NCI-H2107 treated with DMSO at 0.1 percent for 48 hours (cell line): ENCODE data around the gene NR2C2AP.
"Not testable (repeated sequence)": the region's sequence is repeated elsewhere in the genome, so short reads cannot be mapped to it uniquely, and the experiment has no call there.

Experiments
- DNase-seq: peaks from one replicate; lab custom pipeline; 2025; ENCODE audit not compliant: unreplicated experiment; lab: John Stamatoyannopoulos, UW

Gene NR2C2AP, protein sequence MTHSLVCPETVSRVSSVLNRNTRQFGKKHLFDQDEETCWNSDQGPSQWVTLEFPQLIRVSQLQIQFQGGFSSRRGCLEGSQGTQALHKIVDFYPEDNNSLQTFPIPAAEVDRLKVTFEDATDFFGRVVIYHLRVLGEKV

DNA sequence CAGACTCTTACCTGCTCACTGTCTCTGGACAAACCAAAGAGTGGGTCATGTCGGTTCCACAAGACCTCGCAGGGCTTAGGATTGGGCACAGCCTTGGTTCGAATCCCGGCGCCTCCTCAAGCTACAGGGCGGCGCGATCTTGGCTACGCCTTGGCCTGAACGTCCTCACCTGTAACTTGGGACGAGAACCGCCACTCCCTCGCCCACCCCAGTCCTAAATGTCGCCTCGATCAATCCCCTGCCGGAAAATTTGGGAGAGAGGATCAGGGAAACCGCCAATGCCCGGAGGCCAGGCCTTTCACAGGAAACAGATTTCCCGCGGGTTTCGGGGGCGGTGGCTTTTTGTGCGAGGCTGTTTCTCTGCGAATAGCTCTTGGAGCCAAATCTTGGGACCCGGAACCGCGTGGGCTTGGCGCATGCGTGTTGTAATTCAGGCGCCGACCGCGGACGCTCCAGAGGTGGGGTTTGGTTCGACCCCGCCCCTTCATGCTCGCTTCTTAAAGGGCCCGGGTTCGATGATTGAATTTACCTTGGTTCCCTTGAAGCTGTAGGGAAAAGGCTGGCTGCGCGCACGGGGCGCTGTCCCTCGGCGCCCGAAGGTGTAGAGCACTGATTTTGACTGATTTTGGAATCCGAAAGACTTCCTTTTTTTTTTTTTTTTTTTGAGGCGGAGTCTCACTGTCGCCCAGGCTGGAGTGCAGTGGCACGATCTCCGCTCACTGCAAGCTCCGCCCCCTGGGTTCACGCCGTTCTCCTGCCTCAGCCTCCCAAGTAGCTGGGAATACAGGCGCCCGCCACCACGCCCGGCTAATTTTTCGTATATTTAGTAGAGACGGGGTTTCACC is at the start of gene NR2C2AP:
TSS of gene NR2C2AP (minus strand) at position 403 of the 845 bp plus-strand sequence. CDS start at position 49, 354 bp downstream.
- no peak for DNase-seq

DNA sequence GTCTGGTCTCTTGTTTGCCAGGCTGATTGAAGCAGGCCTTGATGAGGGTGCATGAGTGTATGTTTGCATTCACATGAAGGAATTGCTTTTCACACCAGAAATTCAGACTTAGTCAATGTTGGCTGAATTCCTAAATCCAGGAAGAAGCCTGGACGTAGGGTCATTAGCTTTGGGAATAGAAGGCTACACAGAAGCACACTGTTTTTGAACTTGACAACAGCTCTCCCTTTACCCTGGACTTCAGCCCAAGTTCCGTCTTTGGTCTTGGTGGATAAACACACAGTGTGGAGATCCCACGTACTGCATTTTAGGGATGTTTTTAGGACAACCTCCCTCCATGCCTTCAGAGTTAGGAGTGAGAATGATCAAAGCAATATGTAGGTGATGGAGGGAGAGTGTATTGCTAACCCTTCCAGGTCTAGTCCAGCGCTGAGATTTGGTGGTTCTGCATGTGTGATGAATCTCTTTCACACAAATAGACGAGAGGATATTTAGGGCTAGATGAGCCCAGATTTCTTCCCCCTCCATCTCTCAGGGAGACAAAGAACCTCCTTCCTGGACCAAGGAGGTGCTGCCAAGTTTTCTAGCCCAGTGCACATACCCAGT is 47.1 kb upstream of the NR2C2AP start:
- no peak for DNase-seq

DNA sequence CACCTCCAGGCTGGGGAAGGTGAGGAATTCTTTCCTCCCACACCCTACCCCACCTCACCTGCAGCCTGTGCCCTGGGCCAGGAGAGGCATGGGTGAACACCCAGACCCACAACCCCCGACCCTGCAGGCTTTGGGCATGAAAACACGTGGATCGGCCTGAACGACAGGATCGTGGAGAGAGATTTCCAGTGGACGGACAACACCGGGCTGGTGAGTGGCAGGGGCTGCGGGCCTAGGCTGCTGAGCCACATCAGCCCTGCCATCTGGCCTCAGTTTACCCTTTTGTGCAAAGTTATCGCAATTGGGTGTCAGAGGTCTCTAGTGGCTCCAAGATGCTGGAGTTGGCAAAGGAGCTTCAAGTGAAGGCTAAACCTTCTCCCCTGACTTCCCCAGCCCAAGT is 37.3 kb upstream of the NR2C2AP start:
- DNase-seq: no peak

DNA sequence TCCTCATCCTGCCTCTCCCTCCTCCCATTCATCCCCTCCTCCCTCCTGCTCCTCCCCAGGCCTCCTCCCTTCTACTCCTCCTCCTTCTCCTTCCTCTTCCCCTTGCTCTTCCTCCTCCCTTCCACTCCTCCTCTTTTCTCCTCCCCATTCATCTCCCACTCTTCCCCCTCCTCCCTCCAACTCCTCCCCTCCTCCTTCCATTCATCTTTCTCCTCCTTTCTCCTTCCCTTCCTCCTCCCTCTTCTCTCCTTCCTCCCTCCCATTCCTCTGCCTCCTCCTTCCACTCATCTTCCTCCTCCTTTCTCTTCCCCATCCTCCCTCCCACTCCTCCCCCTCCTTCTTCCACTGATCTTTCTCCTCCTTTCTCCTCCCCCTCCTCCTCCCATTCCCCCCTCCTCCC is 36.5 kb upstream of the NR2C2AP start:
- no peak for DNase-seq

DNA sequence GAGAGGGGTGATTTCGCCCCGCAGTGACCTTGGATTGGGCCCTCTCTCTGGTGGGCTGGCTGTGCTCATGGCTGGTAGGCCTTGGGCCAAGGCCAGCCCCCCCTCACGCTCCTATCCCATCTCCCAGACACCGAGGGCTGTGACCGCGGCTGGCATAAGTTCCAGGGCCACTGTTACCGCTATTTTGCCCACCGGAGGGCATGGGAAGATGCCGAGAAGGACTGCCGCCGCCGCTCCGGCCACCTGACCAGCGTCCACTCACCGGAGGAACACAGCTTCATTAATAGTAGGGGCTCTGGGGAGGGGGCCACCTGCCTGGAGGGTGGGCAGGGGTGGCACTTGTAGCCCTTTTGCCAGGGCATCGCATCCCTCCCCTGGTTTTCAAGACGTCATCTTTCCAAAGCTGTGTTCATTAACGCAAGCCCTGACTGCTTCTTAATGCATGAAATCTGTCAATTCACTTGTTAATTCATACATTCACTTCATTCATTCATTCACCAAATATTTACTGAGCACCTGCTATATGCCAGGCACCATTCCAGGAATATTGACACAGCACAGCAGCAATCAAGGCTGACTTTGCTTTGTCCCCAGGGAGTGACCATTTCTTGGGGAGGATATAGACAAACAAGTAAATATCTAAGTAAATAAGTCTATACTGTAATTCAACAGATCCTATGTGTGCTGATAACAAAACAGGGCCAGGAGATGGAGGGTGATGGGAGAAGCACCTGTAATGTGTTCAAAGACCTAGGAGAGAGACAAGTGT is 35.1 kb upstream of the NR2C2AP start:
- DNase-seq: no peak

DNA sequence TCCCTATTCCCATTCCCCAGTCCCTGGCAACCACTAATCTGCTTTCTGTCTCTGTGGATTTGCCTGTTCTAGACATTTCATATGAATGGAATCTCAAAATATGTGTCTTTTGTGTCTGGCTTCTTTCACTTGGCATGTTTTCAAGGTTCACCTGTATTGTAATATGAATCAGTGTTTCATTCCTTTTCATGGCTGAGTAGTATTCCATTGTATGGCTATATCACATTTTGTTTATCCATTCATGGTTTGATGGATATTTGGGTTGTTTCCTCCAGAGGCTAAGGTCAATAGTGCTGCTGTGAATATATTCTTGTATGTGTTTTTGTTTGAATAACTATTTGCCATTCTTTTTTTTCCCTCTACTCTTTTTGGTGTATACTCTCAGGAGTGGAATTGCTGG is 33.0 kb upstream of the NR2C2AP start:
- DNase-seq: no peak

DNA sequence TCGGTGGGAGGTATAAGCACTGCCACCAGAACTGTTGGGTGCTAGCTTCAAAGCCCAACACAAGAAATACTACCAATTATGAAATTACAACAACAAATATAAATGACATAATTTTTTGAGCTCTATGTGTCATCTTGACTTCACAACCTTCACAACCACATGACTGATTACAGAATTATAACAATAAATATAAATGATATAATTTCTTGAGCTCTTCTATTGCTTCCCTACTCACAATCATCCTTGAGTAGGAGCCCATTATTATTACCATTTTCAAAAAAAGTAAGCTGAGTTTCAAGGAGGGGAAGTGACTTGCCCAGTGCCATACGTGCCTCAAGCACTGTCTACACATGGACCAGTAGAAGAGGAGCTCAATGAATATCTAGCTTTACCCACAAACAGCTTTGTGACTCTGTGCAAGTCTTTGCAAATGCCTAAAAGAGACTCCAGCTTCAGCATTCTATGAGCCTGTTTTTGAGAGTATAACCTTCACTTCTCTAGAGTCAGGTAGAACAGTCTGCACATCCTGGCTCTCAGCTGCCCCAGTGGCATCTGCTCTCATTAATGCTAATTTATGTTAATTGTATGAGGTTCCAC is 31.1 kb upstream of the NR2C2AP start:
- no peak for DNase-seq

DNA sequence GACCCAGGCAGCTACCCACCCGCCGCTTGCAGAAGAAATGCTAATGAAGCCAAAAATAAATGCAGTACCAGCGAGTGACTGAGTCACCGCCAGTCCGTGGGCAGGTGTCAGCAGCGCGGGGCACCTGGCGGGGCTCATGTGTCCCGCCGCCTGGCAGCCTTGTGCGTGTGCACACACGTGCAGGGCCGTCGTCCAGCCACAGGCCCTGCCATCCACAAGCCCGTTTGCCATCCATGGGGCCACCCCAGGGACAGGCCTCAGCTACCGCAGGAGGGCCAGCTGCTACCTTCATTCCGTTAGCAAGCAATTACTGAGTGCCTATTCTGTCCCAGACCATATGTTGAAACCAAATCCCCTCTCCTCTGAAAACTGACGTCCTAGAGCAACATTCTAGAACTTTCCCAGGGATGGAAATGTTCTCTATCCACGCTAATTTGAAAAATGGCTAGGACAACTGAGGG is 29.1 kb upstream of the NR2C2AP start:
- DNase-seq: no peak

DNA sequence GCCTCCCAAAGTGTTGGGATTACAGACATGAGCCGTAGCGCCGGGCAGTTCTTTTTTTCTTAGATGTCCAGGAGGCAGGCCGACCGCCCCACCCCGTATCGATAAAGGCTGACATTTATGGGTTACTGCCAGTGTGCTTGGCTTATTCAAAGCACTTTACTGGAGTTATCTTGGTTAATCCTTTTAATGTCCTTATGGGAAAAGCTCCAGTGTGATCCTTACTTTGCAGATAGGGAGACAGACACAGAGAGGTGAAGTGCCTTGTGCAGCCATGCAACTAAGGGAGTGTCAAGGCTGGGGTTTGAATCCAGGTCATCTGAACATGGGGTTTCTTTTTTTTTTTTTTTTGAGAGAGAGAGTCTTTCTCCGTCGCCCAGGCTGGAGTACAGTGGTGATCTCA is 27.8 kb upstream of the NR2C2AP start:
- no peak for DNase-seq

DNA sequence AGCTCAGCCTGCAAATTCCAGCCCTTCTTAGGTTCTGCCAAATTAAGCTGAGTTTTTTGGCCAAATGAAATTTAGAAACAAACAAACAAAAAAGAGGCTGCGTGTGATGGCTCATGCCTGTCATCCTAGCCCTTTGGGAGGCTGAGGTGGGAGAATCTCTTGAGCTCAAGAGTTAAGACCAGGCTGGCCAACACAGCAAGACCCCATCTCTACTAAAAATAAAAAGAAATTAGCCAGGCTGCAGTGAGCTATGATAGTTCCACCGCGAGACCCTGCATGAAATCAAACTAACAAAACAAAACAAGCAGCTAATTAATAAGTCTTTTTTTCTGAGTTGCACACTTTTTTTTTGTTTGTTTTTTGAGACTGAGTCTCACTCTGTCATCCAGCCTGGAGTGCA is 26.5 kb upstream of the NR2C2AP start:
- no peak for DNase-seq

DNA sequence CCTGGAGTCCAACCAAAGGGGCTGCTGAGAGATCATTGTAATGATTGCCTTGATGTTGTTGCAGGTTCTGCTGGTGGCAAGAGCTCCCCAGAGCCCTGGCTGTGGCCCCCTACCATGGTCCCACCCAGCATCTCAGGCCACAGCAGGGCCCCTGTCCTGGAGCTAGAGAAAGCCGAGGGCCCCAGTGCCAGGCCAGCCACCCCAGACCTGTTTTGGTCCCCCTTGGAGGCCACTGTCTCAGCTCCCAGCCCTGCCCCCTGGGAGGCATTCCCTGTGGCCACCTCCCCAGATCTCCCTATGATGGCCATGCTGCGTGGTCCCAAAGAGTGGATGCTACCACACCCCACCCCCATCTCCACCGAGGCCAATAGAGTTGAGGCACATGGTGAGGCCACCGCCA is 24.0 kb upstream of the NR2C2AP start:
- DNase-seq: no peak

DNA sequence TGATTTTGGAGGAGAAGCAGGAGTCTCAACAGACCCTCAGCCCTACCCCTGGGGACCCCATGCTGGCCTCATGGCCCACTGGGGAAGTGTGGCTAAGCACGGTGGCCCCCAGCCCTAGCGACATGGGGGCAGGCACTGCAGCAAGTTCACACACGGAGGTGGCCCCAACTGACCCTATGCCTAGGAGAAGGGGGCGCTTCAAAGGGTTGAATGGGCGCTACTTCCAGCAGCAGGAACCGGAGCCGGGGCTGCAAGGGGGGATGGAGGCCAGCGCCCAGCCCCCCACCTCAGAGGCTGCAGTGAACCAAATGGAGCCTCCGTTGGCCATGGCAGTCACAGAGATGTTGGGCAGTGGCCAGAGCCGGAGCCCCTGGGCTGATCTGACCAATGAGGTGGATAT is 23.4 kb upstream of the NR2C2AP start:
- no peak for DNase-seq

DNA sequence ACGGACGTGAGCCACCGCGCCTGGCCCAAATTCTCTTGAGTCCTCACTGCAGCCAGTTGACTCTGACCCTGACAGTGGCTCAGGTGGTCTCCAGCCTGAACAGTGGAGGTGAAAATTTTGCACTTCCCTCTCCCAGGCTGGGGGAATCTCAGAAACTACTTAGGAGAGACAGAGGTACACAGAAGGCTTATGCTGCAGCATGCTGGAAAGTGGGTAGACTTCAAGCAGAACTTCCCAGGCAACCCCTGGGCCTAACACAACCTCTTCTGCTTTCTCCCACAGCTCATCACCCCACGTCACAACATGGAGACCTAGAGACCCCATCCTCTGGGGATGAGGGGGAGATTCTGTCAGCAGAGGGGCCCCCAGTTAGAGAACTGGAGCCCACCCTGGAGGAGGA is 23.0 kb upstream of the NR2C2AP start:
- no peak for DNase-seq

DNA sequence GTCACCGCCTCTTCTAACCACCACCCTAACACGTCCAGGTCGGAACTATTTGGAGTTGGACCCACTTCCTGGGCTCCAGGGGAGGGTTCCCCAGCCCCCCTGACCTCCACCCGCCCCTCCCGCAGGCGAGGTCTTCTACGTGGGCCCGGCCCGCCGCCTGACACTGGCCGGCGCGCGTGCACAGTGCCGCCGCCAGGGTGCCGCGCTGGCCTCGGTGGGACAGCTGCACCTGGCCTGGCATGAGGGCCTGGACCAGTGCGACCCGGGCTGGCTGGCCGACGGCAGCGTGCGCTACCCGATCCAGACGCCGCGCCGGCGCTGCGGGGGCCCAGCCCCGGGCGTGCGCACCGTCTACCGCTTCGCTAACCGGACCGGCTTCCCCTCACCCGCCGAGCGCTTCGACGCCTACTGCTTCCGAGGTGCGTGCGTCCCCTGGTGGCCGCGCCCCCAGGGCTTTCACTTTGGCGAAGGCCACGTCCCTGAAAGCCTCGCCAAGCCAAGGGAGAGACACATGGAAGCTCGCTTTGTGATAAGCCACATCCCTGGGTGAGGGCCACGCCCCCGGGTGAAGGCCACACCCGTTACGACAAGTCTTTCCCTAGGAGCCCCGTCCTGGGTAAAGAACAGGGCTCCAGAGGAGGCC is 21.8 kb upstream of the NR2C2AP start:
- peak; percentile 26 for DNase-seq

DNA sequence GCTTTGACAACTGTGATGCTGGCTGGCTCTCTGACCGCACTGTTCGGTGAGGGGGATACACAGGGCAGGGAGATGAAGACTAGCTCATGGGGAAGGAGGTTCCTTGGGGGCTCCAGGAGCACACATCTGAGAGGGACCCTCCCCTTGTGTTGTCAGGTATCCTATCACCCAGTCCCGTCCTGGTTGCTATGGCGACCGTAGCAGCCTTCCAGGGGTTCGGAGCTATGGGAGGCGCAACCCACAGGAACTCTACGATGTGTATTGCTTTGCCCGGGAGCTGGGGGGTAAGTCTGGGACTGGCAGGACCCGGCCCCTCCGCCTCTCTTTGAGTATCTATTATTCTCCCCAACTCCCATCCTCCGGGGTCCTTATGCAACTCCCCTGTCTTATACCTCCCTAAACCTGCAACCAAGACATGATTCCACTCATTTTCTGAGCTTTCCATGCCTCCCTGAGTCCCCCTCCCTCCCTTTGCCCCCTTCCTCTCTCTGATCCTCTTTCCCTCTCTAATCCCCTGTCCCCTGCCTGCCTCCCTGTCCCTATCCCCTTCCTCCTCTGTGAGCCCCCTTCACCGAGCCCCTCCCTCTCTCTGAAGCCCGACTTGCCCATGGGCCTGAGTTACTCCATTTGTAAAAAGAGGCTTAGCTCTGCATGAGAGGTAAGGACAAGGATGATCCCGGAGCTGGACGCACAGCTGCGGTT is 21.1 kb upstream of the NR2C2AP start:
- no peak for DNase-seq

DNA sequence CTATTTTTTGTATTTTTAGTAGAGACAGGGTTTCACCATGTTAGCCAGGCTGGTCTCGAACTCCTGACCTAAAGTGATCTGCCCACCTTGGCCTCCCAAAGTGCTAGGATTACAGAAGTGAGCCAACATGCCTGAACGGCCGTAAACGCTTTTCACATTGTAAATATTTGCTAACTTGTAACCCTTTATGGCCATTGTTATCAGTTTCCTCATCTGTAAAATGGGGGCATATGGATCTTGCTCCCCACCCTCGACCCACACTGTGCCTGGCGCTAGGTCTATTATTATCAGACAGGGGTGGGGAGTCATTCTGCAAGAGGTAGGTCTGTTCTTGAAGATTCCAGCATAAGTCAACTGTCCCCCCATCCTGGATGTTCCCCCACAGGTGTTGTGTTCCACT is 20.4 kb upstream of the NR2C2AP start:
- no peak for DNase-seq

DNA sequence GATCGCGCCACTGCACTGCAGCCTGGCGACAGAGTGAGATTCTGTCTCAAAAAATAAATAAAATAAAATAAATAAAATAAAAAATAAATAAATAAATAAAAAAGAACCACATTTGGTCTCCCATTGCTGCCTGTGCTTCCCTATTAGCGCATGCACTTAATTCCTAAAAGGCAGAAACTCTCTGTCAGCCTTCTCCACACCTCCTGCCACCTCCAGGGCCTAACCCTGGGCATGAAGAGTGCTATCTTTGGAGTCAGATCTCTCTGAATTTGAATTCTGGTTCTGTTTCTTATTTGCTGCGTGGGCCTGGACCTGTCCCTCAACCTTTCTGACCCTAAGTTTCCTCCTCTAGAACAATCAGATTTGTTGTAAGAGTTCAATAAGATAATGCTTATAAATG is 19.8 kb upstream of the NR2C2AP start:
- DNase-seq: no peak

DNA sequence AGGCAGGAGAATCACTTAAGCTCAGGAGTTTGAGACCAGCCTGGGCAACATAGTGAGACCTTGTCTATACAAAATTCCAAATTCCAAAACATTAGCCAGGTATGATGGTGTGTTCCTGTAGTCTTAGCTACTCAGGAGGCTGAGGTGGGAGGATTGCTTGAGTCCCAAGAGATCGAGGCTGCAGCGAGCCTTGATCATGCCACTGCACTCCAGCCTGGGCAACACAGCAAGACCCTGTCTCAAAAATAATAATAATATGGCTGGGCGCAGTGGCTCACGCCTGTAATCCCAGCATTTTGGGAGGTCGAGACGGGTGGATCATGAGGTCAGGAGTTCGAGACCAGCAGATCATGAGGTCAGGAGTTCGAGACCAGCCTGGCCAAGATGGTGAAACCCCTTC is 17.8 kb upstream of the NR2C2AP start:
- not testable (repeated sequence) for DNase-seq

DNA sequence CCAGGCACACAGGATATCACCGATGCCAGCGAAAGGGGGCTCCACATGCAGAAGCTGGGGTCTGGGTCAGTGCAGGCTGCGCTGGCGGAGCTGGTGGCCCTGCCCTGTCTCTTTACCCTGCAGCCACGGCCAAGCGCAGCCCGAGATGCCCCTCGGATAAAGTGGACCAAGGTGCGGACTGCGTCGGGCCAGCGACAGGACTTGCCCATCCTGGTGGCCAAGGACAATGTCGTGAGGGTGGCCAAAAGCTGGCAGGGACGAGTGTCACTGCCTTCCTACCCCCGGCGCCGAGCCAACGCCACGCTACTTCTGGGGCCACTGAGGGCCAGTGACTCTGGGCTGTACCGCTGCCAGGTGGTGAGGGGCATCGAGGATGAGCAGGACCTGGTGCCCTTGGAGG is 15.7 kb upstream of the NR2C2AP start:
- no peak for DNase-seq

DNA sequence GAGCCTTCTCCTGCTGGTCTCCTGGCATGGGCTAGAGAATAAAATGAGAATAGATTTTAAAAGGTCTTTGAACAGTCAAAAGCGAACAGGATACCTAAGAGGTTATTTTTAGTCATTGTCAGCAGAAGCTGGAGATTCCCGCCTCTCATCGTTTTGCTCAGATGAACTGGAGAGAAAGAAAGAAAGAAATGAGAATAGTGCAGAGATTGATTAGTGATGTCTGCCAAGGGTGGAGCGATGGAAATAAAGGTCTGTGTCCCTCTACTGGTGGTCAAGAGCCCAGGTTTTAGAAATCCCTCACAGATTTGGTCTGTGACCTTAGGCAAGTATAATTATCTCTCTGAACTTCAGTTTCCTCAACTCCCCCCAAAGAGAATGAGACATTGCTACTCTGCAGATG is 13.9 kb upstream of the NR2C2AP start:
- no peak for DNase-seq
